Endothelial cell of umbilical vein (primary cell): Measurements from ENCODE around the gene GALK2. TPM values are rescaled to one million over a fixed set of nuclear protein-coding genes. Genes with fewer than 3 reads are reported as not detected.
"Not testable (repeated sequence)": the region's sequence is repeated elsewhere in the genome, so short reads cannot be mapped to it uniquely, and the experiment has no call there.

ENCODE experiments used
- BruUV-seq: library from RNA; stranded (reverse); fragments of 400-500 nt; replicated peaks from 2 replicates; lab custom pipeline; 2021; lab: Mats Ljungman, UMichigan
- CTCF ChIA-PET: fragments of 300-600, 350-600 bp; sonication (Branson Sonifier 250); formaldehyde crosslinking; loops from one replicate; lab custom pipeline; 2021; ENCODE audit warnings: antibody characterized with exemption, inconsistent platforms; lab: Charles Lee
- POLR2A ChIA-PET: fragments of 300-600, 350-600 bp; sonication (Branson Sonifier 250); formaldehyde crosslinking; loops from one replicate; lab custom pipeline; 2021; ENCODE audit warnings: antibody characterized with exemption, inconsistent platforms; lab: Charles Lee
- DNase-seq: peaks from one replicate; pipeline ENCODE4 v3.0.0-alpha.2; 2011; ENCODE audit warnings: low read depth, low spot score
- FAIRE-seq: peaks from 2 replicates; lab custom pipeline; 2011; peaks lifted over from hg19 to GRCh38; lab: Jason Lieb, UNC
- H2AFZ ChIP-seq: 2 replicates; pipeline ENCODE4 v1.6.0; 2012; ENCODE audit warnings: low read depth, low read length, control low read depth, inconsistent platforms
- H3K27ac ChIP-seq: 2 replicates; pipeline ENCODE4 v1.5.1; 2011; ENCODE audit warnings: low read depth, mild to moderate bottlenecking, control low read depth, low read length, moderate library complexity; ENCODE audit not compliant: insufficient read depth
- H3K27me3 ChIP-seq, 2 experiments: 2 replicates each; pipeline versions ENCODE4 v1.6.0 to v1.6.1; 2011; ENCODE audit warnings: low read length in 2 of 2, mixed read lengths in 1 of 2; ENCODE audit not compliant: control insufficient read depth in 2 of 2, insufficient read depth in 2 of 2
- H3K36me3 ChIP-seq, 2 experiments: 2 replicates in 1 of 2; 3 replicates in 1 of 2; pipeline ENCODE4 v1.5.1; 2011; ENCODE audit warnings: low read length in 2 of 2, mild to moderate bottlenecking in 1 of 2, moderate library complexity in 1 of 2; ENCODE audit not compliant: control insufficient read depth in 2 of 2, insufficient read depth in 2 of 2; ENCODE audit errors: extremely low read depth in 1 of 2
- H3K4me1 ChIP-seq: 3 replicates; pipeline ENCODE4 v1.5.1; 2011; ENCODE audit warnings: mild to moderate bottlenecking, low read length; ENCODE audit not compliant: control insufficient read depth, insufficient read depth; ENCODE audit errors: extremely low read depth
- H3K4me2 ChIP-seq: 2 replicates; pipeline ENCODE4 v1.6.1; 2011; ENCODE audit warnings: low read length, control low read depth, mixed read lengths; ENCODE audit not compliant: insufficient read depth
- H3K4me3 ChIP-seq, 3 experiments: fragments of 200-600 bp in 1 of 3; sonication (generic), shearing (Covaris generic) in 1 of 3; replicated peaks in 1 of 3; 2 replicates each; pipeline ENCODE4 v1.5.1; 2011 to 2016; ENCODE audit warnings: control low read depth in 3 of 3, low read length in 3 of 3, mild to moderate bottlenecking in 2 of 3, inconsistent platforms in 1 of 3, low read depth in 1 of 3, moderate library complexity in 1 of 3; ENCODE audit not compliant: insufficient read depth in 1 of 3
- H3K79me2 ChIP-seq: 2 replicates; pipeline ENCODE4 v1.6.0; 2012; ENCODE audit warnings: low read length, inconsistent platforms; ENCODE audit not compliant: control insufficient read depth, insufficient read depth
- H3K9ac ChIP-seq: replicated peaks from 2 replicates; pipeline ENCODE3; 2011; ENCODE audit warnings: low read length, control low read depth; ENCODE audit not compliant: insufficient read depth; ENCODE audit errors: extremely low read depth
- H3K9me1 ChIP-seq: replicated peaks from 3 replicates; pipeline ENCODE4 v1.6.0; 2011; ENCODE audit warnings: mild to moderate bottlenecking, low read length; ENCODE audit not compliant: control insufficient read depth, insufficient read depth; ENCODE audit errors: extremely low read depth
- H3K9me3 ChIP-seq: replicated peaks from 2 replicates; pipeline ENCODE4 v1.5.1; 2012; ENCODE audit warnings: low read length, inconsistent platforms; ENCODE audit not compliant: control insufficient read depth, insufficient read depth
- H4K20me1 ChIP-seq: replicated peaks from 2 replicates; pipeline ENCODE3; 2011; ENCODE audit warnings: mild to moderate bottlenecking, low read length; ENCODE audit not compliant: control insufficient read depth, insufficient read depth; ENCODE audit errors: extremely low read depth
- CTCF ChIP-seq, 2 donors: IDR thresholded peaks; 1 replicate in 1 of 2; 2 replicates in 1 of 2; pipeline ENCODE4 v1.5.1; 2011; ENCODE audit warnings: low read length in 2 of 2, mild to moderate bottlenecking in 2 of 2, moderate library complexity in 2 of 2, control low read depth in 1 of 2, inconsistent platforms in 1 of 2, low read depth in 1 of 2; ENCODE audit not compliant: insufficient read depth in 1 of 2; ENCODE audit errors: extremely low read depth in 1 of 2
- EZH2 ChIP-seq: IDR thresholded peaks from 2 replicates; pipeline ENCODE4 v1.6.1; 2012; ENCODE audit warnings: borderline replicate concordance, low read depth, mild to moderate bottlenecking, moderate library complexity, low read length, inconsistent platforms; ENCODE audit not compliant: severe bottlenecking
- FOS ChIP-seq: IDR thresholded peaks from 2 replicates; pipeline ENCODE4 v1.6.1; 2011; ENCODE audit warnings: mild to moderate bottlenecking, low read length, moderate library complexity, borderline replicate concordance; ENCODE audit not compliant: insufficient read depth
- GATA2 ChIP-seq: IDR thresholded peaks from 2 replicates; pipeline ENCODE4 v1.7.0; 2011; ENCODE audit warnings: low read depth, mild to moderate bottlenecking, moderate library complexity, mixed read lengths, low read length; ENCODE audit not compliant: insufficient read length, insufficient read depth
- JUN ChIP-seq: IDR thresholded peaks from 2 replicates; pipeline ENCODE4 v1.6.1; 2011; ENCODE audit warnings: borderline replicate concordance, low read depth; ENCODE audit not compliant: insufficient read length, insufficient read depth
- MAX ChIP-seq: IDR thresholded peaks from 2 replicates; pipeline ENCODE4 v1.6.1; 2011; ENCODE audit not compliant: insufficient read depth, insufficient read length
- MYC ChIP-seq: IDR thresholded peaks from one replicate; pipeline ENCODE4 v1.6.1; 2011; ENCODE audit warnings: mild to moderate bottlenecking, low read depth, low read length
- POLR2A ChIP-seq: IDR thresholded peaks from 2 replicates; pipeline ENCODE4 v1.6.1; 2012; ENCODE audit warnings: low read depth, mild to moderate bottlenecking, control low read depth, low read length
- POLR2AphosphoS5 ChIP-seq: IDR thresholded peaks from 2 replicates; pipeline ENCODE4 v1.6.1; 2012; ENCODE audit warnings: low read depth, mild to moderate bottlenecking, control low read depth, low read length, moderate library complexity; ENCODE audit not compliant: insufficient read depth
- dilution Hi-C: fragments of 300-500 bp; cut with MboI; formaldehyde crosslinking; loops from one replicate; pipeline ENCODE4 v1.15.0; 2019; ENCODE audit warnings: low sequenced_read_pairs; ENCODE audit not compliant: extremely low pct_ligation_motif_present
- intact Hi-C: fragments of 100-400 bp; cut with micrococcal nuclease; formaldehyde crosslinking; loops from one replicate; pipeline ENCODE4 v1.10.0; 2022
- polyA plus RNA-seq, 4 experiments: library from polyadenylated mRNA; depleted of rRNA in 3 of 4; stranded (reverse) in 3 of 4; unstranded in 1 of 4; fragments of >200 nt; gene quantifications; 2 replicates each; pipeline versions ENCODE4 v1.2.1 to v1.2.3, GENCODE V29; 2011 to 2012; ENCODE audit warnings: missing spikeins in 1 of 4
- total RNA-seq: library from RNA; stranded (reverse); gene quantifications from 2 replicates; pipeline ENCODE4 v1.2.3, GENCODE V29; 2021

GALK2 gene
- total and polyA plus RNA-seq, 2 donors (not counting 3 experiments of a cell fraction or from before 2014, with no cell fraction given): 19.9 to 31.3 TPM

- H3K27me3 ChIP-seq: no peaks in the 10 kb centered on the region
- no peak overlapping the region for H2AFZ ChIP-seq
- peaks cover 3% of the 10 kb centered on the region for H4K20me1 ChIP-seq
- no TSS peak for BruUV-seq
- peaks cover 11% of the 10 kb centered on the region for H3K79me2 ChIP-seq
- no peaks in the 10 kb centered on the region for H3K36me3 ChIP-seq
- no peaks in the 10 kb centered on the region for H3K4me1 ChIP-seq
- ChIA-PET POLR2A (no interaction called here), CTCF (no interaction called here)
- peaks cover 2% of the 10 kb centered on the region for H3K9me1 ChIP-seq
- intact Hi-C loops: no loop called here
- H3K4me3 ChIP-seq: no peak overlapping the region
- H3K4me2 ChIP-seq: no peak overlapping the region
- DNase-seq: no peak
- no peak for FAIRE-seq
- TF ChIP-seq GATA2 (no peak), POLR2AphosphoS5 (no peak), CTCF (IDR thresholded peaks at IDR 0.05; ENCODE audit: extremely low read depth in 1 of 2, insufficient read depth in 1 of 2, low read depth in 1 of 2, low read length in 2 of 2) (no peak), POLR2A (no peak), MYC (no peak), JUN (no peak), FOS (no peak), MAX (no peak), EZH2 (no peak)
- H3K27ac ChIP-seq: no peak overlapping the region
- H3K9me3 ChIP-seq: no peaks in the 10 kb centered on the region
- no peak overlapping the region for H3K9ac ChIP-seq
- dilution Hi-C loops: no loop called here
Observed at GRCh38 chr15:49200347-49200746, 30.3 kb downstream of the GALK2 start.

- H3K36me3 ChIP-seq, H3K4me1 ChIP-seq, H3K27ac ChIP-seq, H3K4me3 ChIP-seq, H3K27me3 ChIP-seq, FAIRE-seq, H3K4me2 ChIP-seq, H4K20me1 ChIP-seq, H3K9ac ChIP-seq, H3K9me3 ChIP-seq, H3K9me1 ChIP-seq, H2AFZ ChIP-seq, POLR2A ChIA-PET, DNase-seq, CTCF ChIA-PET, BruUV-seq, dilution Hi-C loops, intact Hi-C loops: not testable (repeated sequence)
- peaks cover 23% of the 10 kb centered on the region for H3K79me2 ChIP-seq
Observed at GRCh38 chr15:49208102-49208501, 38.1 kb downstream of the GALK2 start.
